ENCODE results near the gene PRKCE. TPM values are rescaled to one million over a fixed set of nuclear protein-coding genes. Genes with fewer than 3 reads are reported as not detected.

Gene PRKCE
- total RNA-seq, 1 donor from 2014 or later: 13.7 TPM

GRCh38 chr2:45856391-45857274 is 205.2 kb downstream of the PRKCE start:
- intact Hi-C loops (cut with micrococcal nuclease): no loop called here

GRCh38 chr2:45857275-45857609 is 205.8 kb downstream of the PRKCE start:
- intact Hi-C loops (cut with micrococcal nuclease): no loop called here

DNA sequence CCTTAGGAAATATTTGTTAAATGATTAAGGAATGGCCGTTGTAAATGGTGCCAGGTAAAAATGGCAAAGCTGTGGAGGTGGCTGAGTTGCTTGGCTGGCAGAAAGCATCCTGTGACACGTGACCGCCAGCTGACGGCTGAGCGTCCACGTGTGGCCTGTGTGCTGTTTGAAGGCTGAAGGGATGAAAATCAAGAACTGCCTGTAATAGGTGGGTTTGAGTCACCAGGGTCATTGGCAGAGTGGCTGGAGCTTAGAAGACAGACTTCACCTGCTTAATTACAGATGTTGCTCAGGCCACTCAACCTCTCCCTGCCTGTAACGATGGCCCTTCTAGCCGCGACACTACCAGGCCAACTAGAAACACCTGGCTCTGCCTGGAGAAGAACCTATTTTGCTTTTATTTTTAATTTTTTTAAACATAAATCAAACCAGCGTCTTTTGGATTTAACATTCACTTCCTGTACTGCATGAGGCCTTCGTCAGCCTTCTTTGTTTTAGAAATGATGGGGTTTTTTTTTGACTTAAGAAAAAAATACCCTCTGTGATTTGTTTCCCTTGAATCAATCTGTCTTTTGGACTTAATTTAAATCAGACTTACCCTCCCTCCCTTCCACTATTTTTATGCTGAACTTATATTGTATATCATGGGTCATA is 206.5 kb downstream of the PRKCE start:
- intact Hi-C loops (cut with micrococcal nuclease): loop anchor here (2.0 kb wide), 1 partner anchor 213 kb away; no protein-coding TSS in a partner anchor

GRCh38 chr2:45858872-45859271 is 207.4 kb downstream of the PRKCE start:
- intact Hi-C loops (cut with micrococcal nuclease): loop anchor here (1.0 to 2.0 kb wide), 2 partner anchors 16 to 214 kb away; no protein-coding TSS in a partner anchor

- intact Hi-C loops (cut with micrococcal nuclease): loop anchor here (1.0 to 2.0 kb wide), 2 partner anchors 16 to 215 kb away; no protein-coding TSS in a partner anchor
Observed at GRCh38 chr2:45859682-45860081, 208.2 kb downstream of the PRKCE start.

- intact Hi-C loops (cut with micrococcal nuclease): no loop called here
Observed at GRCh38 chr2:45860136-45861121, 209.0 kb downstream of the PRKCE start.

- intact Hi-C loops (cut with micrococcal nuclease): no loop called here
Observed at GRCh38 chr2:45862843-45863242, 211.4 kb downstream of the PRKCE start.

- intact Hi-C loops (cut with micrococcal nuclease): no loop called here
Observed at GRCh38 chr2:45864121-45864520, 212.6 kb downstream of the PRKCE start.

DNA sequence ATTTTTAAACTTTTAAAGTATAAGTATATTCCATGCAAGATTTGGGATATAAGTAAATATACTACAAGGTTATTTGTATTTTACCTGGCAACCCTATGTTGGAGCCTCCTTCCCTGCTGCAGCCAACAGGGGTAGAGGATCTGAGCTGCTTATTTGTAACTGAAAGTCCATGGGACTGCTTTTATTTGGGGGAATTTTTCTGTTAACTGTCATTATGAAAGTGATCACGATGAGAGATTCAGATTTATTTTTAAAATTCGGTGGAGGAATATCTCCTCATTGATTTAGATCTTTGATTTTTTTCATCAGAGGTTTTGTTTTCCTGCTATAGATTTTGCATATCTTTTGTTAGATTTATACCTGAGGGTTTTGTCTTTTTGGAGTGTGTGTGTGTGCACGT is 215.9 kb downstream of the PRKCE start:
- intact Hi-C loops (cut with micrococcal nuclease): no loop called here

DNA sequence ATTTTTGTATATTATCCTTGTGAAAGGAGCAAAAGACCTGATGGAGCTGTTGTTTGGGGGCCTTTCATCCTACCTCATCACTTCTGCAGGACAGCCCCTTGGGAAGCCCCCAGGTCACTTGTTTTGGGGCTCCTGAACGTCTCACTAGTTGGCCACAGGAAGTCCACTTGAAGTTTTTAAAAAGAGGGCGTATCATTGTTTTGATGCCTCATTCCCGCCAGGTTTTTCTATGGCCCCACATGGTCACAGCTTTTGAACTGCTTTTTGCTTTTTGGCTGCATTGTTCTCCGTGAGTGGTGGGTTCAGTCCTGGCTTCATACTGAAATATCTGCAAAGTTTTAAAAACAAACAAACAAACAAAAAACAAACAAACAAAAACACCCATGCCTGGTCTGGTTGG is 216.3 kb downstream of the PRKCE start:
- intact Hi-C loops (cut with micrococcal nuclease): no loop called here

GRCh38 chr2:45869165-45869501 is 217.7 kb downstream of the PRKCE start:
- intact Hi-C loops (cut with micrococcal nuclease): no loop called here

GRCh38 chr2:45871025-45871424 is 219.6 kb downstream of the PRKCE start:
- intact Hi-C loops (cut with micrococcal nuclease): no loop called here

DNA sequence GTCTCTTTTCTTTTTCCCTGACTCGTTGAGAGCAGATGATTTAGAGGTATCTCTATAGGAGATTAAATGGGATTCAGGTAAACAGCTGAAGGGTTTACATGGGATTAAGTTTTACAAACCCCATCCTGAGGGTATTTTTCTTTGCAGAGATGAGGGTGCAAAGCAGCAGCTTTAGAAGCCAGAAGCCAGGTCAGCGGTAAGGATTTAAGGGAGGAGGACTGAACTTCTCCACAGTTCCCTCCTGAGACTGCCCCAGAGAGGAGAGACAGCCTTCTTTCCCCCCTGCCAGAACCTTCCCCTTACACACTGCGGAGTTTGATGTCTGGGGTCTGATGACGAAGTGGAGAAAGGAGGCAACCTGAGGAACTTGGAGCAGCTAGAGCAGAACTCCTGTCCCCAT is 220.1 kb downstream of the PRKCE start:
- intact Hi-C loops (cut with micrococcal nuclease): no loop called here

DNA sequence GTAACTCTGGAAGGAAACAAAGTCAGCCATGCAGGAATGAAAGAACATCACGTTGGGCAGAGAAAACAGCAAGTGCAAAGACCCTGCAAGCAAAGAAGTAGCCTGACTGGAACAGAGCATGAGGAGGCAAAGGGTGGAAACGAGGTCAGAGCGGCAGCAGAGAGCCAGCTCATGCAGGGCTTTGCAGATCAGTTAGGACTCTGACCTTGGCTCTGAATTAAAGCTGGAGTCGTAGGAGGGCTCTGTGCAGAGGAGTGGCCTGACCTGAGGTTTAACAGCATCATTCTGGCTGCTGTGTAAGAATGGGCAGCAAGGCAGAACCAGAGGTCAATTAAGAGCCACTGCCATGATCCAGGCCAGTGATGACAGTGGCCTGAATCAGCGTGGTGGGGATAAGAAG is 220.7 kb downstream of the PRKCE start:
- intact Hi-C loops (cut with micrococcal nuclease): no loop called here

DNA sequence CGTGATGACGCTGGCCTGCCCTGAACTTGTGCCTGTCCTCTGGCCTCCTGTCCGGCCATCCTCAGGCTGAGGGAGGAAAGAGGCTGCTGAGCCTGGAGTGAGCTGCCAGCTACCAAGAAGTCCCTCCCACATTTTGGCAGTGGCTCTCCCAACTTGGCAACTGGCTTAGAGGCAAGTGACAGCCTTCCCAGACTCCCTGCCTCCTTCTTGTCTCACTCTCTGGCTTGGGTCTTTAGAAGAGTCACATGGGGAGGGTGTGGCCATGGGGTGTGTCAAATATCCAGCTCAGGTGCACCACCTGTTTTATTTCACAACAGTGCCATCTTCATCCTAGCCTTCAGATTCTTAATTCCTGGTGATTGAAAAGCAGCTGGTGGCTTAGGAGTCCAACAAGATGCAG is 222.9 kb downstream of the PRKCE start:
- intact Hi-C loops (cut with micrococcal nuclease): no loop called here

GRCh38 chr2:45876611-45877010 is 225.1 kb downstream of the PRKCE start:
- intact Hi-C loops (cut with micrococcal nuclease): no loop called here

DNA sequence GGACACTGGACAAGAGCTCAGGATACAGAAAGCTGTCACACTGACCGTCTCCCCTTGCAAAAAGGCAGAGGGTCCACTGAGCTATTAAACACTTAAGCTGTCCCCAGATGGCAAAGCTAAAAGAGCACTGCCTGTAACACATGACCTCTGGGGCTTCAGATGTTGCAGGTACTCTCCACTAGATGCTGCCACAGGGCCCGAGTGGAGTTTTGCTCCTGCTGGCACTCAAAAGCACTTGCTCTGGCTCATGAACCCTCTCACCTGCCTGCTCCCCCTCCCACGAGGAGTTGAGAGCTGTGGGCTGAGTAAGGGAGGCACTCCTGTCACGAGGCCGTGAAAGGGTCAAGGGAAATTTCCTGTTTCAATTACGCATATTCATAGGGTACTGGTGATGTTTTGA is 227.9 kb downstream of the PRKCE start:
- intact Hi-C loops (cut with micrococcal nuclease): no loop called here

- intact Hi-C loops (cut with micrococcal nuclease): no loop called here
Observed at GRCh38 chr2:45879936-45880335, 228.5 kb downstream of the PRKCE start.

DNA sequence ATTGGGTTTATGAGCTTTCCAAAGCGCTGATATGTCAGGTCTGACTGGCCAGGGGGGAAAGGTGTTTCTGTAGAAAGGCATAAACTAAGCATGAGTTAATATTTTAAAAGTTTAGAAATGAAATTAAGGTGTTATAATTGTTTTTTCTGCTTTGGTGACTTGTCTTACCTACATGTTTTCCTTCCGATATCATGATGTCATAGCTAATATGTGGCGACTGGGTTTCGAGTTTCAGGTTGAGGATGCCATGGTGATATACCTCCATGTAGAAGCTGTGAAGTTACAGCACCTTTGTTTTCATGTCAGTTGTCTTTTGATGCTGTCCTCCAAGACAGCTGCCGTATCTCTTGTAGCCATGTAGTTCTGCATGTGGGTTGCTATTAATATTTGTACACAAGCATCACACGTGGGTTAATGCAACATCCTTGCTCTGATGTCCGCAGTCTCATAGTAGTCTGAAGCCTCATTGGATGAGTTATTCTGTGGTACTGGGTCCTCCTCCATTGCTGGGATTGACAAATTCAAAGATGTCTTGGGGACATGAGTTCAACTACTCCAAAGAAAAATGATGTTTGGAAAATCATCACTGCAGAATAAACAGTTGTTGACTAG is 230.6 kb downstream of the PRKCE start:
- intact Hi-C loops (cut with micrococcal nuclease): no loop called here

GRCh38 chr2:45882707-45883602 is 231.5 kb downstream of the PRKCE start:
- intact Hi-C loops (cut with micrococcal nuclease): no loop called here

All from T-helper 1 cell treated with Interleukin-12 subunit alpha and Interleukin-12 subunit beta and Interleukin-4 antibody, amounts not matched to agents 30 ng/mL and 1 ng/mL, for 36 hours (primary cell).